Activated T-helper 17 cell treated with anti-CD3 and anti-CD28 coated beads, Interleukin-2, amount 50 U/mL, for 72 hours (primary cell): ENCODE data around the gene BCL11A. TPM values are rescaled to one million over a fixed set of nuclear protein-coding genes. Genes with fewer than 3 reads are reported as not detected.

ENCODE experiments used
- ATAC-seq: fragments of 150-1000 bp; cut with Tn5 transposase; replicated peaks from 2 replicates; pipeline ENCODE4 v1.10.0; 2021; ENCODE audit warnings: mild to moderate bottlenecking, moderate library complexity
- H3K27ac Mint-ChIP-seq: one replicate; pipeline ENCODE4 v1.8.0; 2022; ENCODE audit warnings: mixed read lengths
- H3K27me3 Mint-ChIP-seq: one replicate; pipeline ENCODE4 v1.8.0; 2022; ENCODE audit warnings: mixed read lengths
- H3K36me3 Mint-ChIP-seq: one replicate; pipeline ENCODE4 v1.8.0; 2022; ENCODE audit warnings: low read depth, mild to moderate bottlenecking, mixed read lengths
- H3K4me1 Mint-ChIP-seq: one replicate; pipeline ENCODE4 v1.8.0; 2022; ENCODE audit warnings: mixed read lengths
- H3K4me3 Mint-ChIP-seq: one replicate; pipeline ENCODE4 v1.8.0; 2022; ENCODE audit warnings: mild to moderate bottlenecking, mixed read lengths
- H3K9me3 Mint-ChIP-seq: one replicate; pipeline ENCODE4 v1.8.0; 2022; ENCODE audit warnings: mixed read lengths
- total RNA-seq, 2 donors: library from RNA; stranded (reverse); gene quantifications; one replicate each; pipeline ENCODE4 v1.2.3, GENCODE V29; 2022

The BCL11A gene
- total RNA-seq, 2 donors from 2014 or later = 0.90 TPM; not detected in 1

- no peak overlapping the region for H3K27ac Mint-ChIP-seq
- no peaks in the 10 kb centered on the region for H3K4me1 Mint-ChIP-seq
- H3K36me3 Mint-ChIP-seq = no peaks in the 10 kb centered on the region
- ATAC-seq = no peak
- no peaks in the 10 kb centered on the region for H3K9me3 Mint-ChIP-seq
- H3K27me3 Mint-ChIP-seq = peaks cover 23% of the 10 kb centered on the region
- H3K4me3 Mint-ChIP-seq = no peak overlapping the region
Measured at GRCh38 chr2:60489289-60489688, 64.2 kb downstream of the BCL11A start.

DNA sequence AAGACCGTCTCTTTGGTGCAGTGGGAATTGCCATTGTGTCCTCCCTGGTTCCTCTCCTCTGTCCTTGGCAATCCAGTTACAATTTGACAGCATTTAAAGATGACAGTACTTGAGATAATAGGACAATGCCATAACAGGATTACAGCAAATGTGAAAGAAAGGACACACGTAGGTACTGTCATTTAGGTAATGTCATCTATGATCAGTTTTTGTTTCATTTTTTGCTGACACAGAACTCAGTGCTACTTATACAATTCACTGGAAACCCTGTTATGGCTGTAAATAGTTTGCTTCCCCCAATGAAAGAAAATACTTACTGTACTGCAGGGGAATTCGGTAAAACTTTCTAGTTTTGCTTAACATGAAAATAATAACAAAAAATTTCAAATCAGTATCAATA, 65.2 kb downstream of the BCL11A start:
- Mint-ChIP-seq H3K27me3 (peaks cover 18% of the 10 kb centered on the region), H3K27ac (no peak overlapping the region), H3K36me3 (no peaks in the 10 kb centered on the region), H3K9me3 (no peaks in the 10 kb centered on the region), H3K4me1 (no peaks in the 10 kb centered on the region), H3K4me3 (no peak overlapping the region)
- ATAC-seq = no peak

DNA sequence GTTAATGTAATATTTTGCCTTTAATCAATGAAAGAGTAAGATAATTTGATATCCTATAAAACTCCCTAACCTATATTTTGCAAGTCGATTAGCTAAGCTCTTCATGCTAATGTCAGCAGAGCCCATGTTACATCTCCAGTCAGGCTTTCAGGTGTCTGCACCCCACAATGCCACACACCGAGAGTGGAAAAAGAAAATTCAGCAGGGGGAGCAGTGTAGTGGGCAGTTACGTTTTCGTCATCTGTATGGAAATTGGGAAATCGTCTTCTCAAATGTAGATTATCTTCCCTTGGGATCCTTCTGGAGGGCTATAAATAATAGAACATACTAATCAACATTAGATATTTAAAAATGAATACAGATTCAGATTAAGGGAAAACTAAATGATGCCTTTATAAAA, 66.3 kb downstream of the BCL11A start:
- no peak overlapping the region for H3K4me3 Mint-ChIP-seq
- no peak for ATAC-seq
- H3K9me3 Mint-ChIP-seq = no peaks in the 10 kb centered on the region
- H3K36me3 Mint-ChIP-seq = no peaks in the 10 kb centered on the region
- H3K27me3 Mint-ChIP-seq = peaks cover 17% of the 10 kb centered on the region
- H3K4me1 Mint-ChIP-seq = no peaks in the 10 kb centered on the region
- no peak overlapping the region for H3K27ac Mint-ChIP-seq

GRCh38 chr2:60486551-60486950, 66.9 kb downstream of the BCL11A start:
- H3K4me3 Mint-ChIP-seq = no peak overlapping the region
- H3K27me3 Mint-ChIP-seq = peaks cover 18% of the 10 kb centered on the region
- no peak overlapping the region for H3K27ac Mint-ChIP-seq
- H3K4me1 Mint-ChIP-seq = no peaks in the 10 kb centered on the region
- no peaks in the 10 kb centered on the region for H3K9me3 Mint-ChIP-seq
- H3K36me3 Mint-ChIP-seq = no peaks in the 10 kb centered on the region
- ATAC-seq = no peak

DNA sequence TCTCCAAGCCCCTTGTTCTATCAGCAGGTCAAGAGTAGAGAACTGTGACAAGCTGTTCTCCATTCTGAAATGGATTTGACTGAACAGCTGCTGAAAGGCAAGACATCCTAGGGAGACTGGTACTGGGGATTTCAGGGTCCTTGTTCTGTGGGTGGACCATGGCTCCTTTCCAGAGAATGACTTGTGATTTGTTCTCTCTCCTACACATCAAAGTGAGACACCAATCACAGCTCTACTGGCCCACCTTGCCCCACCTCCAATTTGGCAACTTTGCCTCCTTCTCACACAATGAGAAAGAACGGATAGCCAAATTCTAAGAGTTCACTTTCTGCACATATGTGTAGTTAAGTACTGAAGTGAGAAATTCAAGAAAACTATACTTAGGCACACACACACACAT, 67.4 kb downstream of the BCL11A start:
- H3K4me3 Mint-ChIP-seq = no peak overlapping the region
- ATAC-seq = no peak
- no peaks in the 10 kb centered on the region for H3K9me3 Mint-ChIP-seq
- H3K27me3 Mint-ChIP-seq = peaks cover 21% of the 10 kb centered on the region
- no peaks in the 10 kb centered on the region for H3K36me3 Mint-ChIP-seq
- H3K4me1 Mint-ChIP-seq = no peaks in the 10 kb centered on the region
- H3K27ac Mint-ChIP-seq = no peak overlapping the region

GRCh38 chr2:60485550-60485949, 67.9 kb downstream of the BCL11A start:
- H3K4me3 Mint-ChIP-seq = no peak overlapping the region
- H3K27me3 Mint-ChIP-seq = peaks cover 25% of the 10 kb centered on the region
- no peaks in the 10 kb centered on the region for H3K4me1 Mint-ChIP-seq
- H3K9me3 Mint-ChIP-seq = no peaks in the 10 kb centered on the region
- no peak overlapping the region for H3K27ac Mint-ChIP-seq
- no peaks in the 10 kb centered on the region for H3K36me3 Mint-ChIP-seq
- no peak for ATAC-seq

GRCh38 chr2:60485055-60485454, 68.4 kb downstream of the BCL11A start:
- no peaks in the 10 kb centered on the region for H3K4me1 Mint-ChIP-seq
- no peak for ATAC-seq
- no peaks in the 10 kb centered on the region for H3K36me3 Mint-ChIP-seq
- H3K9me3 Mint-ChIP-seq = no peaks in the 10 kb centered on the region
- no peak overlapping the region for H3K4me3 Mint-ChIP-seq
- H3K27ac Mint-ChIP-seq = no peak overlapping the region
- peaks cover 22% of the 10 kb centered on the region for H3K27me3 Mint-ChIP-seq

DNA sequence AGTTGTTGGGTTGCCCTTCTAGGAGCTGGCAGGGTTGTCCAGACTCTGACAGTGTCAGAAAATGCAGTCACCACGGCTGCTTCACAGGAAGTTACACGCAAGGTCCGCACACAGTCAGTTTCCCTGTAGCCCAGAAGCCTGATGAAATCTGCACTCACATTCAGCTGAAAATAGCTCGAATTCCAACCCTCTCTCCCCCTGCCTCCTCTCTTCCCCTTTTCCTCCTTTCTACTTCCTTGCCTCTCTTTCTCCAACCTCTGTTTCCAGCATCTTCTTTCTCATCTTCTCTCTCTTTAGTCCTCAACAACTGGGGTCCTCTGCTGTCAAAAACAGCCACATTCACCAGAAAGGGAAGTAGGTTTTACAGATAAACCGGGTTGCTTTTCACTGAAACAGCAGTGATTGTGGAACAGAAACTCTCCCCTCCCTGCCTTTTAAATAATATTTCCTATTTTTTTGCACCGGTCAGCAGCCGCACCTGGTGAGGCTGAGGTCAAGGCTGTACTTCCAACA, 69.3 kb downstream of the BCL11A start:
- Mint-ChIP-seq H3K27me3 (peaks cover 22% of the 10 kb centered on the region), H3K36me3 (no peaks in the 10 kb centered on the region), H3K27ac (no peak overlapping the region), H3K9me3 (no peaks in the 10 kb centered on the region), H3K4me1 (no peaks in the 10 kb centered on the region), H3K4me3 (no peak overlapping the region)
- no peak for ATAC-seq

GRCh38 chr2:60483401-60483800, 70.1 kb downstream of the BCL11A start:
- Mint-ChIP-seq H3K9me3 (no peaks in the 10 kb centered on the region), H3K4me1 (no peaks in the 10 kb centered on the region), H3K27ac (no peak overlapping the region), H3K27me3 (peaks cover 26% of the 10 kb centered on the region), H3K36me3 (no peaks in the 10 kb centered on the region), H3K4me3 (no peak overlapping the region)
- no peak for ATAC-seq

GRCh38 chr2:60482222-60482621, 71.2 kb downstream of the BCL11A start:
- Mint-ChIP-seq H3K27ac (no peak overlapping the region), H3K4me3 (no peak overlapping the region), H3K9me3 (no peaks in the 10 kb centered on the region), H3K4me1 (no peaks in the 10 kb centered on the region), H3K36me3 (no peaks in the 10 kb centered on the region), H3K27me3 (peaks cover 26% of the 10 kb centered on the region)
- no peak for ATAC-seq

DNA sequence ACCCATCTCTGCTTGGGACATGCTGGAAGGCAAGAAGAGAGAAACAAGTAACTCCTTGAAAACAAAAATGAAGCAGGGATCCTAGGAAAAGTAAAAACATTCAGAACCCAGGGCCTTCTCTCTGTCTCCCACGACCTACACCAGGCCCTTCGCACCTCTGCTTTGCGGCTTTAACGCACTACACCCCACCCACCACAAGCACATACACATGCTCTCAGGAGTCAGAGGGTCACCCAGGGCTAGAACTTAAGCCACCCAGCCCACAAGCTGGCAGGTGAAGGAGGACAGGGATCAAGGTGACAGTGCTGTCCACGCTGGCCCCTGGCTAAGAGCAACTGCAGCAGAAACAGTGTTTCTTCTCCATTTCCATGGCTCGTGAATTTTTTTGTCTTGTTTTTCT, 72.2 kb downstream of the BCL11A start:
- Mint-ChIP-seq H3K36me3 (no peaks in the 10 kb centered on the region), H3K9me3 (no peaks in the 10 kb centered on the region), H3K4me1 (no peaks in the 10 kb centered on the region), H3K27ac (no peak overlapping the region), H3K27me3 (peaks cover 26% of the 10 kb centered on the region), H3K4me3 (no peak overlapping the region)
- ATAC-seq = no peak

DNA sequence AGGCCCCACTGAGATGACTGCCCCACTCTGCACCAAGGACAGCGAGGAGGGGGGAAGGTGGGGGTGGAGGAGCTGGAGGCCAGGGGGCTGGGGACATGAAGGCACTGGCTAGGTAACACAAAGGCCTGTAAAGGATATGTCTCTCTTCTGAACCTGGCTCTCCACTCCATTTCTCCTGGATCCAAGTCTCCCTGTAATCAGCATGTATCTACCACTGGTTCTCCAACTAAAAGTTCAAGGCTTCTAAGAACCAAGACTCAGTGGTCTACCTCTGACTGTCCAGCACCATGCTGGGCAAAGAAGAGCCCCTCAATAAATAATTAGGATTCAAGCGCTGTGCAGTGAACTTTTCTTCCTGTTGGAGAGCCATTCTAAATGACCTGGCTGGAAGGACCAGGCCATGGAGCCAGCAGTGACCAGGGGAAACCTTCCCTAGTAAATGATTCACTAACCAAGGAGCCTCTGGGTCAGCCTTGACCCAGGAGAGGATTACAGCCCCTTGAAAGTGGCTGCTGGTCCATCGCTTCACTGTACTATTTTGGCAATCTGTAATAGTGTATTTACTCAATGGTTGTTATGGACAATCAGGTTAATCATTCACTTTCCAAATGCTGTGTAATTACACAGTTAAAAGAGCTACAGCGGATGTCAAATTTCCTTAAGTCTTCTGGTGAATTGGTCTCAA, 73.2 kb downstream of the BCL11A start:
- Mint-ChIP-seq H3K9me3 (no peaks in the 10 kb centered on the region), H3K27me3 (peaks cover 23% of the 10 kb centered on the region), H3K36me3 (no peaks in the 10 kb centered on the region), H3K4me1 (no peaks in the 10 kb centered on the region), H3K27ac (no peak overlapping the region), H3K4me3 (no peak overlapping the region)
- no peak for ATAC-seq

DNA sequence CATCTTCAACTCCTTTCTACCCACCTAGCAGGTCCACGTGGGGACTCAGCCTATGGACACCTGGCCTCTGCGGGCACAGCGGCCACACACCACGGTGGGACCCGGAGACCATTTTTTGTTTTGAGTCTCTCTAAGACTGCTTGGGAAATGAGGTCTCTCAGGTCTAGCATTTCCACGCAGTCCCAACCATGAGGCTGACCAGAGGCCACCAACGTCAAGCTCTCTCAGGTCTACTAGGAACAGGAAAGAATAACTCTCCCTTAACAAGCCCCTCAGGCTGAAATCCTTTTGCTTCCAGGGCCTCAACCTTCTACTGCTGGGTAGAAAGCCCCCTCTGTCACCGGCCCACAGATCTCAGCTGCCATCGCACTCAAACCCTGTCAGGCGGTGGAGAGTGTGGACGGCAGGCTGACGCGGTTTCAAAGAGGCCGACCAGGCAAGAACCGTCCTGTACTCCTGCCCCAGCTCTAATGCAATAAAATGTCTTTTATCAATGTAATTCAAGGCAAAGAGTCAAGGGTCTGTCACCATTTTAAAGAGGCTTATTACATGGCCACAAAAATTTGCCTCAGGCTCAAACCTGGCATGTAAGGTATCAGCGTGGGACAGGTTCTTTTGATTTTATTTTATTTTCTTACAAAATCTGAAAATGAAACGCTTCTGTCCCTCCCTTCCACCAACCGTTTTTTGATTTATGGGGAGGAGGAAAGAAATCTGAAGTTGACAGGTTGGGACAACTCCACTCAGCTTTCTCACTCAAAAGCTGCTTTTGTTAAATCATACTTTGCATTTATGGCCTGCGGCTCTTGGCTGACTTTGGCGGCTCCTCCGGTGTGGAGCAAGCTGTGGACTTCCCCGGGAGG, 74.0 kb downstream of the BCL11A start:
- no peak for ATAC-seq
- Mint-ChIP-seq H3K9me3 (no peaks in the 10 kb centered on the region), H3K4me3 (no peak overlapping the region), H3K36me3 (no peaks in the 10 kb centered on the region), H3K27ac (no peak overlapping the region), H3K4me1 (no peaks in the 10 kb centered on the region), H3K27me3 (peaks cover 22% of the 10 kb centered on the region)

GRCh38 chr2:60478660-60479059, 74.8 kb downstream of the BCL11A start:
- Mint-ChIP-seq H3K4me3 (no peak overlapping the region), H3K27ac (no peak overlapping the region), H3K27me3 (peaks cover 19% of the 10 kb centered on the region), H3K36me3 (no peaks in the 10 kb centered on the region), H3K9me3 (no peaks in the 10 kb centered on the region), H3K4me1 (no peaks in the 10 kb centered on the region)
- no peak for ATAC-seq
